HepG2 (cell line): Measurements from ENCODE around the gene ZSCAN26. TPM values are rescaled to one million over a fixed set of nuclear protein-coding genes. Genes with fewer than 3 reads are reported as not detected.

Experiments used
- AGO1 ChIP-seq: fragments of 200-400 bp; formaldehyde crosslinking; IDR thresholded peaks from 2 replicates; pipeline ENCODE4 v1.6.1; 2017; ENCODE audit warnings: mild to moderate bottlenecking, low read depth, low read length, moderate library complexity; ENCODE audit not compliant: poor library complexity, severe bottlenecking
- ATAD3A ChIP-seq: sonication (generic); formaldehyde crosslinking; IDR thresholded peaks from 2 replicates; pipeline ENCODE4 v1.4.0; 2020; ENCODE audit warnings: missing genetic modification reagents
- ETV5 ChIP-seq: IDR thresholded peaks from 2 replicates; pipeline ENCODE4 v1.6.1; 2018; ENCODE audit warnings: missing biosample characterization, missing genetic modification reagents, inconsistent platforms, borderline replicate concordance
- GPN1 ChIP-seq: sonication (generic); formaldehyde crosslinking; IDR thresholded peaks from 2 replicates; pipeline ENCODE4 v1.5.1; 2020; ENCODE audit warnings: missing genetic modification reagents, borderline replicate concordance
- HNF1B ChIP-seq: sonication (generic); formaldehyde crosslinking; IDR thresholded peaks from 2 replicates; pipeline ENCODE4 v1.5.1; 2020; ENCODE audit warnings: mild to moderate bottlenecking, moderate library complexity, missing genetic modification reagents
- MTERF4 ChIP-seq: sonication (generic); formaldehyde crosslinking; IDR thresholded peaks from 2 replicates; pipeline ENCODE4 v1.8.0; 2023; ENCODE audit warnings: mild to moderate bottlenecking, missing genetic modification reagents
- SOX6 ChIP-seq, 2 experiments: fragments of 450-650 bp in 1 of 2; sonication (generic) in 1 of 2; formaldehyde crosslinking in 1 of 2; IDR thresholded peaks; 2 replicates each; pipeline versions ENCODE4 v1.4.0 to v1.6.1; 2017 to 2020; ENCODE audit warnings: antibody characterized with exemption in 1 of 2, mild to moderate bottlenecking in 1 of 2, missing genetic modification reagents in 1 of 2
- SP5 ChIP-seq: IDR thresholded peaks from 2 replicates; pipeline ENCODE4 v1.6.1; 2016; ENCODE audit warnings: low read depth, borderline replicate concordance
- ZBTB39 ChIP-seq: sonication (generic); formaldehyde crosslinking; IDR thresholded peaks from 2 replicates; pipeline ENCODE4 v1.5.0; 2020; ENCODE audit warnings: missing genetic modification reagents
- ZMAT5 ChIP-seq: sonication (generic); formaldehyde crosslinking; IDR thresholded peaks from 2 replicates; pipeline ENCODE4 v1.5.0; 2020; ENCODE audit warnings: mild to moderate bottlenecking, low read depth, missing genetic modification reagents, borderline replicate concordance
- ZNF18 ChIP-seq: sonication (generic); formaldehyde crosslinking; IDR thresholded peaks from 2 replicates; pipeline ENCODE4 v1.8.0; 2022; ENCODE audit warnings: mild to moderate bottlenecking, missing genetic modification reagents; ENCODE audit not compliant: insufficient replicate concordance
- ZNF337 ChIP-seq: sonication (generic); formaldehyde crosslinking; IDR thresholded peaks from 2 replicates; pipeline ENCODE4 v1.5.1; 2020; ENCODE audit warnings: missing genetic modification reagents, low read depth, mild to moderate bottlenecking, borderline replicate concordance
- ZNF33B ChIP-seq: sonication (generic); formaldehyde crosslinking; IDR thresholded peaks from 2 replicates; pipeline ENCODE4 v1.5.1; 2020; ENCODE audit warnings: mild to moderate bottlenecking, missing genetic modification reagents
- ZNF597 ChIP-seq: sonication (generic); formaldehyde crosslinking; IDR thresholded peaks from 2 replicates; pipeline ENCODE4 v1.5.0; 2020; ENCODE audit warnings: missing genetic modification reagents
- ZNF724P ChIP-seq: sonication (generic); formaldehyde crosslinking; IDR thresholded peaks from 2 replicates; pipeline ENCODE4 v1.8.0; 2022; ENCODE audit warnings: missing genetic modification reagents, borderline replicate concordance
- ZNF766 ChIP-seq: sonication (generic); formaldehyde crosslinking; IDR thresholded peaks from 2 replicates; pipeline ENCODE4 v1.5.0; 2020; ENCODE audit warnings: missing genetic modification reagents, borderline replicate concordance
- ZNF773 ChIP-seq: sonication (generic); formaldehyde crosslinking; IDR thresholded peaks from 2 replicates; pipeline ENCODE4 v1.4.0; 2020; ENCODE audit warnings: missing genetic modification reagents, borderline replicate concordance
- ZNF777 ChIP-seq: sonication (generic); formaldehyde crosslinking; IDR thresholded peaks from 2 replicates; pipeline ENCODE4 v1.4.0; 2020; ENCODE audit warnings: missing genetic modification reagents
- ZNF883 ChIP-seq: sonication (generic); formaldehyde crosslinking; IDR thresholded peaks from 2 replicates; pipeline ENCODE4 v1.5.1; 2020; ENCODE audit warnings: mild to moderate bottlenecking, missing genetic modification reagents; ENCODE audit errors: not compliant biosample characterization
- polyA plus RNA-seq, 8 experiments: library from polyadenylated mRNA; depleted of rRNA in 3 of 8; stranded (reverse) in 7 of 8; unstranded in 1 of 8; fragments of >200 nt; fragmentation: Illumina TruSeq in 4 of 8; extraction: Trizol in 4 of 8; gene quantifications; 2 replicates each; pipeline versions ENCODE4 v1.2.1 to v1.2.3, GENCODE V29; 2011 to 2016; ENCODE audit warnings: low read depth in 4 of 8, missing spikeins in 1 of 8, mixed read lengths in 1 of 8; ENCODE audit not compliant: insufficient read depth in 1 of 8
- total RNA-seq, 5 experiments: library from RNA; depleted of rRNA; stranded (reverse); fragments of >200 nt; fragmentation: Illumina TruSeq; extraction: Trizol; gene quantifications; 2 replicates each; pipeline ENCODE4 v1.2.3, GENCODE V29; 2016; ENCODE audit warnings: low read depth in 1 of 5

The ZSCAN26 gene
- total and polyA plus RNA-seq, 2 of the 13 experiments (the other 11 are each of a cell fraction or from before 2014, with no cell fraction given) = 12.0 to 15.6 TPM

GRCh38 chr6:28225056-28225834 lies 41.7 kb upstream of the ZSCAN26 start, which contains the start of gene ZSCAN9 (continued):
- no peak for TF ChIP-seq ZNF18
- TF ChIP-seq ETV5 (CRISPR knock-in tag) = peak; percentile 95
- 0 out of 2 replicates have a peak, but pooled peaks have one; percentile 60 for TF ChIP-seq ATAD3A (CRISPR knock-in tag)
- no peak for TF ChIP-seq ZNF597 (CRISPR knock-in tag)
- TF ChIP-seq ZNF724P = peak; percentile 89
- no peak for TF ChIP-seq ZMAT5 (CRISPR knock-in tag)
- 0 out of 2 replicates have a peak, but pooled peaks have one; percentile 48 for TF ChIP-seq ZNF337 (CRISPR knock-in tag)
- TF ChIP-seq ZBTB39 (CRISPR knock-in tag) = no peak
- peak; percentile 54; the same call in 1 of the 2 replicates for TF ChIP-seq ZNF777 (CRISPR knock-in tag)
- no peak for TF ChIP-seq SP5
- peak; percentile 95 for TF ChIP-seq HNF1B (CRISPR knock-in tag)
- TF ChIP-seq AGO1 = peak; percentile 69
- peak; percentile 19; the same call in 1 of the 2 replicates for TF ChIP-seq ZNF773 (CRISPR knock-in tag)
- TF ChIP-seq SOX6 (IDR thresholded peaks at IDR 0.05) = no peak
- peak; percentile 90 for TF ChIP-seq SOX6 (CRISPR knock-in tag; IDR thresholded peaks at IDR 0.05)
- TF ChIP-seq MTERF4 (CRISPR knock-in tag) = no peak
- TF ChIP-seq GPN1 (CRISPR knock-in tag) = 0 out of 2 replicates have a peak, but pooled peaks have one; percentile 18
- peak; percentile 31; the same call in 1 of the 2 replicates for TF ChIP-seq ZNF33B (CRISPR knock-in tag)
- TF ChIP-seq ZNF766 (CRISPR knock-in tag) = no peak
- TF ChIP-seq ZNF883 = peak; percentile 81
